Muscle of back (tissue), 10 donors: ENCODE data around the gene C2CD4A. TPM values are rescaled to one million over a fixed set of nuclear protein-coding genes. Genes with fewer than 3 reads are reported as not detected.

Experiments used
- polyA plus RNA-seq, 10 donors: library from polyadenylated mRNA; unstranded; fragments of 120-200 nt; gene quantifications; one replicate each; pipeline ENCODE4 v1.2.1, GENCODE V29; 2013; ENCODE audit not compliant: insufficient read length in 10 of 10

The C2CD4A gene
- polyA plus RNA-seq, 10 donors, result 0.07 TPM; not detected in 9

Other genes starting within 250 kb of the C2CD4A start
- gene VPS13C, start 6.5 kb upstream of the C2CD4A start, polyA plus RNA-seq, result 10 to 100 TPM; 24.1 to 44.7 (median 29.7) TPM
- gene C2CD4B, start 98.3 kb downstream of the C2CD4A start, polyA plus RNA-seq, result 10 to 100 TPM in 1 of 10 donors, 1 to 10 TPM in 8, under 1 TPM in 1; 0.74 to 23.1 (median 2.8) TPM